ENCODE measurements around the gene HLA-B. TPM values are rescaled to one million over a fixed set of nuclear protein-coding genes. Genes with fewer than 3 reads are reported as not detected.

HLA-B gene
- total and polyA plus RNA-seq, 4 experiments from 2014 or later: 5,565 to 9,105 (median 6,206) TPM

DNA sequence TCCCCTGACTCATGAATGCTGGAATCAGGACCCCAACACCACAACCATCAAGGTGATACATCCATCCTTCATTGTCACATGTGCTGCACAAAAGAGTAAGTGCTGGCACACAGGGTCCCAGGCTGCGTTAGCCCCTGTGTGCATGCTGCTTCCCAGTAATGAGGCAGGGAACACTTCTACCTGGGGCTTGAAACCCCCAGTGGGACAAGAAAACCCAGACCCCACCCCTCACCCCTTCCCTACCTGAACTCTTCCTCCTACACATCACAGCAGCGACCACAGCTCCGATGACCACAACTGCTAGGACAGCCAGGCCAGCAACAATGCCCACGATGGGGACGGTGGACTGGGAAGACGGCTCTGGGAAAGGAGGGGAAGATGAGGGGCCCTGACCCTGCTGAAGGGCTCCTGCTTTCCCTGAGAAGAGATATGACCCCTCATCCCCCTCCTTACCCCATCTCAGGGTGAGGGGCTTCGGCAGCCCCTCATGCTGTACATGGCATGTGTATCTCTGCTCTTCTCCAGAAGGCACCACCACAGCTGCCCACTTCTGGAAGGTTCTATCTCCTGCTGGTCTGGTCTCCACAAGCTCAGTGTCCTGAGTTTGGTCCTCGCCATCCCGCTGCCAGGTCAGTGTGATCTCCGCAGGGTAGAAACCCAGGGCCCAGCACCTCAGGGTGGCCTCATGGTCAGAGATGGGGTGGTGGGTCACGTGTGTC is 2.0 kb downstream of the HLA-B start:
- peak overlapping the region; percentile 68 to 86 for H3K4me3 ChIP-seq (ENCODE audit: low read length in 2 of 2)
- H3K36me3 ChIP-seq (ENCODE audit: insufficient read depth, low read length): peaks cover 27% of the 10 kb centered on the region
- Mint-ChIP-seq H3K9me3 (peaks cover 0 to 15% (median 0%) of the 10 kb centered on the region in 8 donors), H3K27me3 (peaks cover 0 to 1% of the 10 kb centered on the region in 2 donors), H3K4me3 (peak overlapping the region; percentile 67 to 99 (median 98)), H3K4me1 (peaks cover 58 to 94% (median 68%) of the 10 kb centered on the region in 4 donors), H3K27ac (peak overlapping the region; percentile 88 to 100 (median 100)), H3K36me3 (peaks cover 37 to 53% of the 10 kb centered on the region in 2 donors)
- POLR2A ChIA-PET (ENCODE audit: partially characterized antibody): interaction anchor here (0.6 to 21.6 kb wide), 13 partner anchors 10 to 1489 kb away, joined by 3 to 517 read pairs (median 12); partner anchors contain the start of genes HLA-C, PSMB8 and TCF19
- peak in 3 of 5 donors; percentile 17 to 31 (median 20) for DNase-seq
- peaks cover 70% of the 10 kb centered on the region for H3K4me1 ChIP-seq (ENCODE audit: insufficient read depth, low read length)
- H3K27ac ChIP-seq (ENCODE audit: low read depth, low read length): peak overlapping the region; percentile 99
- CTCF ChIA-PET (ENCODE audit: partially characterized antibody): interaction anchor here (0.7 to 2.3 kb wide), 4 partner anchors 12 to 160 kb away, joined by 3 to 9 read pairs (median 3); no protein-coding TSS in a partner anchor
- H3K27me3 ChIP-seq (ENCODE audit: insufficient read depth, low read length): no peaks in the 10 kb centered on the region
- no peaks in the 10 kb centered on the region for H3K9me3 ChIP-seq (ENCODE audit: control insufficient read depth in 1 of 2, low read length in 2 of 2)
- intact Hi-C loops (cut with micrococcal nuclease): no loop called here

DNA sequence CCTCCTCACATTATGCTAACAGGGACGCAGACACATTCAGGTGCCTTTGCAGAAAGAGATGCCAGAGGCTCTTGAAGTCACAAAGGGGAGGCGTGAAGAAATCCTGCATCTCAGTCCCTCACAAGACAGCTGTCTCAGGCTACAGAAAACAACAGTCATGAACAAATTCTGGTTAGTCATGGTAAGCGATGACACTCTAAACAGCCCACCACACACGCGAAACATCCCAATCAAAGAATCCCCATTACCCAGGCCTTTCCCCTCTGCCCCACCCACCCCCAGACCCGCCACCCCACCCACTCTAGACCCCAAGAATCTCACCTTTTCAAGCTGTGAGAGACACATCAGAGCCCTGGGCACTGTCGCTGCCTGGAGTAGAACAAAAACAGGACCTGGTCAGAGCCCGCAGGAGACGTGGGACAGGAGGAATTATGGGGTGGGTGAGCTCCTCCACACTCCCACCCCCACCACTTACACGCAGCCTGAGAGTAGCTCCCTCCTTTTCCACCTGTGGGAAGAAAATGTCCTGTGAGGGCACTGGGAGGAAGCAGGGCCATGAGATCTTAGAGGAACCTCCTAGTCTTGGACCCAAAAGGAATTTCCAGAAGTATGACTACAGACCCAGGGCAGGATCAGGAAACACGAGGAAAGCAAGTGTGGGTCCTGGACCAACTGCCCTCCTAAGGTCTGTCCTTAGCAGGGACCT is 2.7 kb downstream of the HLA-B start:
- Mint-ChIP-seq H3K27me3 (peaks cover 0 to 1% of the 10 kb centered on the region in 2 donors), H3K36me3 (peaks cover 37 to 53% of the 10 kb centered on the region in 2 donors), H3K9me3 (peaks cover 0 to 15% (median 0%) of the 10 kb centered on the region in 8 donors), H3K4me1 (peaks cover 57 to 94% (median 68%) of the 10 kb centered on the region in 4 donors), H3K27ac (peak overlapping the region; percentile 88 to 100 (median 100)), H3K4me3 (peak overlapping the region; percentile 67 to 99 (median 98))
- peak overlapping the region; percentile 99 for H3K27ac ChIP-seq (ENCODE audit: low read depth, low read length)
- peak overlapping the region; percentile 68 to 86 for H3K4me3 ChIP-seq (ENCODE audit: low read length in 2 of 2)
- H3K36me3 ChIP-seq (ENCODE audit: insufficient read depth, low read length): peaks cover 27% of the 10 kb centered on the region
- intact Hi-C loops (cut with micrococcal nuclease): no loop called here
- no peaks in the 10 kb centered on the region for H3K9me3 ChIP-seq (ENCODE audit: control insufficient read depth in 1 of 2, low read length in 2 of 2)
- peak in 4 of 5 donors; percentile 18 to 38 (median 32) for DNase-seq
- no peaks in the 10 kb centered on the region for H3K27me3 ChIP-seq (ENCODE audit: insufficient read depth, low read length)
- CTCF ChIA-PET (ENCODE audit: partially characterized antibody): interaction anchor here (0.7 to 2.3 kb wide), 6 partner anchors 12 to 160 kb away, joined by 3 to 9 read pairs (median 3); no protein-coding TSS in a partner anchor
- H3K4me1 ChIP-seq (ENCODE audit: insufficient read depth, low read length): peaks cover 63% of the 10 kb centered on the region
- POLR2A ChIA-PET (ENCODE audit: partially characterized antibody): interaction anchor here (0.6 to 21.6 kb wide), 16 partner anchors 10 to 1490 kb away, joined by 3 to 517 read pairs (median 8); partner anchors contain the start of genes HLA-C, PSMB8 and TCF19

DNA sequence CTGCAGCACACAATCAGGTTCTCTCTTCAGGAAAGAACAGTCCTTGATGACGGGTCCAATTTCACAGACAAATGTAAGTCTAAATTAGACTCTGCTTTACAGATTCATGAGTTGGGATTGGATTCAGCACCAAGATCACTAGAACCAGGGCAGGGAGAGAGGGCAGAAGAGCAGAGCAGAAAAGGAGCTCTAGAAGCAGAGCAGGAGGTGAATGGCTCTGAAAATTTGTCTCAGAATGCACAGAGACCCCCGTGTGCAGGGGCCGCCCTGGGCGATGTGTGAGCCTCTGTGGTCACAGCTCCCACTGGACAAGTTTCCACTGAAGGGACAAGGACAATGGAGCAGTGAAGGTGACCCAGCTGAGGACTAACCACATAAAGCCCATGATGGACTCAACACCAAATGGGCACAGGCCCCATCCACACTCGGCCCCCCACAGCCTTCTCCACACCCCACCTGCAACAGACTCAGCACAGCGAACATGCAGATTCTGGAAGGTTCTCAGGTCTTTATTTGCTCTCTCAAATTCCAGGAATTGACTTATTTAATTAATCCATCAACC is 3.5 kb downstream of the HLA-B start:
- Mint-ChIP-seq H3K27ac (peak overlapping the region; percentile 82 to 100 (median 97)), H3K4me3 (peak overlapping the region; percentile 67 to 99 (median 98)), H3K4me1 (peaks cover 54 to 90% (median 65%) of the 10 kb centered on the region in 4 donors), H3K27me3 (peaks cover 0 to 1% of the 10 kb centered on the region in 2 donors), H3K9me3 (peaks cover 0 to 15% (median 0%) of the 10 kb centered on the region in 8 donors), H3K36me3 (peaks cover 37 to 53% of the 10 kb centered on the region in 2 donors)
- peak overlapping the region; percentile 42 for H3K27ac ChIP-seq (ENCODE audit: low read depth, low read length)
- peaks cover 61% of the 10 kb centered on the region for H3K4me1 ChIP-seq (ENCODE audit: insufficient read depth, low read length)
- no peaks in the 10 kb centered on the region for H3K9me3 ChIP-seq (ENCODE audit: control insufficient read depth in 1 of 2, low read length in 2 of 2)
- peak overlapping the region in 1 of 2 donors; percentile 68 for H3K4me3 ChIP-seq (ENCODE audit: low read length in 2 of 2)
- peak in 2 of 5 donors; percentile 17 to 21 for DNase-seq
- CTCF ChIA-PET (ENCODE audit: partially characterized antibody): interaction anchor here (1.0 to 2.3 kb wide), 3 partner anchors 13 to 157 kb away, joined by 3 to 9 read pairs (median 3); no protein-coding TSS in a partner anchor
- H3K36me3 ChIP-seq (ENCODE audit: insufficient read depth, low read length): peaks cover 27% of the 10 kb centered on the region
- POLR2A ChIA-PET (ENCODE audit: partially characterized antibody): interaction anchor here (0.7 to 21.6 kb wide), 17 partner anchors 9 to 261 kb away, joined by 3 to 517 read pairs (median 8); partner anchors contain the start of genes HLA-C and TCF19
- no peaks in the 10 kb centered on the region for H3K27me3 ChIP-seq (ENCODE audit: insufficient read depth, low read length)
- intact Hi-C loops (cut with micrococcal nuclease): no loop called here

DNA sequence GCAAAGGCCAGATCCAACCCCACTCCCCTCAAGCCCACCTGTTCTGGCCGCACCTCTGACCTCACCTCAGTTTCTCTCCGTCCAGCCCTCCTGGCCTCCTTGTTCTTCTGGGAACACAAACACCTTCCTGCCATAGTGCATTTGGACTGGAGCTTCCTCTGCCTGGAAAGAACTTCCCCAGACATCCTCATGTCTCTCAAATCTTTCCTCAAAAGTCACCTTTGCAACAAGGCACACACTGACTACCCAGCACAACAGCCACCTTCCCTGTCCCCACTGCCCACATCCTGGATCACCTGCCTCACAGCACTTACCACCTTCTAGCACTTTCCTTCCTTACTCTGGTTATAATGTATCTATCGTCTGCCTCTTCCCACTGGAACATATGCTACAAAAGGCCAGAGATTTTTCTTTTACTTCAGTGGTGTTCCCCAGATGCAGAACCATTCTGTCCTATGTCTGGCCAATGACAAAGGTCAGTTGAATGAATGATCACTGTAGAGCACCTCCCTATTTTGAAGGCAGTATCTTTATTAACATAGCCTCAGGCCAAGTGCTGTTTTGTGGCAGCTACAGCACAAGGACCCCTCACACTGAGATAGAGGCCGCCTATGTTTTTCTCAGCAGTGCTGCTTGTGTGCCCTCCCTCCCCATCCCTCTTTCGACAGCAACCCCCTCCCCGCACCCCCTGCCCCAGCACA is 4.1 kb downstream of the HLA-B start:
- peaks cover 0 to 1% of the 10 kb centered on the region in 2 donors for H3K27me3 Mint-ChIP-seq
- H3K27ac Mint-ChIP-seq: peak overlapping the region; percentile 82 to 100 (median 88)
- Histone ChIP-seq H3K4me3 (ENCODE audit: low read length in 2 of 2) (peak overlapping the region in 1 of 2 donors; percentile 68), H3K27ac (ENCODE audit: low read depth, low read length) (peak overlapping the region; percentile 42), H3K36me3 (ENCODE audit: insufficient read depth, low read length) (peaks cover 27% of the 10 kb centered on the region), H3K9me3 (ENCODE audit: control insufficient read depth in 1 of 2, low read length in 2 of 2) (no peaks in the 10 kb centered on the region), H3K27me3 (ENCODE audit: insufficient read depth, low read length) (no peaks in the 10 kb centered on the region), H3K4me1 (ENCODE audit: insufficient read depth, low read length) (peaks cover 55% of the 10 kb centered on the region)
- peaks cover 37 to 53% of the 10 kb centered on the region in 2 donors for H3K36me3 Mint-ChIP-seq
- DNase-seq: peak; percentile 41 to 56 (median 44)
- H3K9me3 Mint-ChIP-seq: peaks cover 0 to 15% (median 0%) of the 10 kb centered on the region in 8 donors
- peak overlapping the region; percentile 67 to 99 (median 98) for H3K4me3 Mint-ChIP-seq
- peaks cover 51 to 84% (median 63%) of the 10 kb centered on the region in 4 donors for H3K4me1 Mint-ChIP-seq
- POLR2A ChIA-PET (ENCODE audit: partially characterized antibody): interaction anchor here (0.8 to 21.6 kb wide), 21 partner anchors 8 to 1149 kb away, joined by 3 to 517 read pairs (median 5); partner anchors contain the start of genes HLA-C and TCF19
- intact Hi-C loops (cut with micrococcal nuclease): no loop called here
- CTCF ChIA-PET (ENCODE audit: partially characterized antibody): interaction anchor here (1.0 to 2.3 kb wide), 4 partner anchors 14 to 156 kb away, joined by 3 to 9 read pairs (median 4); no protein-coding TSS in a partner anchor

DNA sequence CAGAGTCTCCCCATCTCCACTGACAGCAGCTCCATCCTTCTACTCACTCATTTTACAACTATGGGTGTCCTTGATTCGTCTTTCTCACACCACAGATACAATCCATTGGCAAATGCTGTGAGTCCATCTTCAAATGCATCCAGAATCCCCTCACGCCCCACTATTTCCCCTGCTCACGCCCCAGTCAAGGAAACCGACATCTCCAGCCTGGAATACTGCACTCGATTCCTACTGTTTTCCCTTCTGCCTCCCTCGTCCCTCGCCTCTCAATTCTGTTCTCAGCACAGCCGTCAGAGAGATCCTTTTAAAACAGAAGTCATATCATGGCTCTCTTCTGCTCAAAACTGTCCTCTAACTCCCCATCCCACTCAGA is 4.7 kb downstream of the HLA-B start:
- Histone ChIP-seq H3K27me3 (ENCODE audit: insufficient read depth, low read length) (no peaks in the 10 kb centered on the region), H3K27ac (ENCODE audit: low read depth, low read length) (peak overlapping the region; percentile 25), H3K36me3 (ENCODE audit: insufficient read depth, low read length) (peaks cover 27% of the 10 kb centered on the region), H3K9me3 (ENCODE audit: control insufficient read depth in 1 of 2, low read length in 2 of 2) (no peaks in the 10 kb centered on the region), H3K4me3 (ENCODE audit: low read length in 2 of 2) (no peak overlapping the region), H3K4me1 (ENCODE audit: insufficient read depth, low read length) (peaks cover 54% of the 10 kb centered on the region)
- CTCF ChIA-PET (ENCODE audit: partially characterized antibody): interaction anchor here (1.3 kb wide), 1 partner anchor 15 kb away, joined by 4 read pairs; no protein-coding TSS in a partner anchor
- intact Hi-C loops (cut with micrococcal nuclease): no loop called here
- peaks cover 0 to 1% of the 10 kb centered on the region in 2 donors for H3K27me3 Mint-ChIP-seq
- H3K4me3 Mint-ChIP-seq: peak overlapping the region; percentile 67 to 99 (median 98)
- peaks cover 0 to 15% (median 0%) of the 10 kb centered on the region in 8 donors for H3K9me3 Mint-ChIP-seq
- peak overlapping the region; percentile 82 to 100 (median 88) for H3K27ac Mint-ChIP-seq
- POLR2A ChIA-PET (ENCODE audit: partially characterized antibody): interaction anchor here (0.7 to 21.6 kb wide), 17 partner anchors 11 to 1148 kb away, joined by 3 to 517 read pairs (median 5); partner anchors contain the start of genes HLA-C and TCF19
- peak in 2 of 5 donors; percentile 32 to 47 for DNase-seq
- H3K4me1 Mint-ChIP-seq: peaks cover 51 to 79% (median 63%) of the 10 kb centered on the region in 4 donors
- peaks cover 37 to 50% of the 10 kb centered on the region in 2 donors for H3K36me3 Mint-ChIP-seq
